AG09319 (cell line): Measurements from ENCODE around the gene RPL18.
"Not testable (repeated sequence)": the region's sequence is repeated elsewhere in the genome, so short reads cannot be mapped to it uniquely, and the experiment has no call there.

ENCODE experiments used
- DNase-seq: peaks from one replicate; pipeline ENCODE4 v3.0.0-alpha.2; 2010; ENCODE audit warnings: low read depth; ENCODE audit errors: extremely low read depth
- CTCF ChIP-seq: IDR thresholded peaks from 2 replicates; pipeline ENCODE4 v1.5.1; 2011; ENCODE audit warnings: low read depth, mild to moderate bottlenecking, inconsistent platforms, low read length, moderate library complexity

Gene RPL18

GRCh38 chr19:48660852-48661710, 42.1 kb upstream of the RPL18 start:
- DNase-seq = peak; percentile 38
- no peak for TF ChIP-seq CTCF

GRCh38 chr19:48659768-48660167, 40.8 kb upstream of the RPL18 start:
- no peak for DNase-seq
- no peak for TF ChIP-seq CTCF

GRCh38 chr19:48658483-48658882, 39.5 kb upstream of the RPL18 start:
- no peak for TF ChIP-seq CTCF
- no peak for DNase-seq

GRCh38 chr19:48657828-48658227, 38.9 kb upstream of the RPL18 start:
- DNase-seq = not testable (repeated sequence)

- TF ChIP-seq CTCF = no peak
- no peak for DNase-seq
Observed at GRCh38 chr19:48656840-48657474, 38.0 kb upstream of the RPL18 start.

- no peak for TF ChIP-seq CTCF
- no peak for DNase-seq
Observed at GRCh38 chr19:48654299-48655059, 35.5 kb upstream of the RPL18 start.

GRCh38 chr19:48651683-48652048, 32.7 kb upstream of the RPL18 start:
- DNase-seq = no peak
- no peak for TF ChIP-seq CTCF
